ENCODE results near the gene SRRM1. TPM values are rescaled to one million over a fixed set of nuclear protein-coding genes. Genes with fewer than 3 reads are reported as not detected.

Gene SRRM1
- total and polyA plus RNA-seq, 2 of the 8 experiments (the other 6 are each of a cell fraction or from before 2014, with no cell fraction given), result 77.1 to 255 TPM

- TF ChIP-seq, protein P1, sequence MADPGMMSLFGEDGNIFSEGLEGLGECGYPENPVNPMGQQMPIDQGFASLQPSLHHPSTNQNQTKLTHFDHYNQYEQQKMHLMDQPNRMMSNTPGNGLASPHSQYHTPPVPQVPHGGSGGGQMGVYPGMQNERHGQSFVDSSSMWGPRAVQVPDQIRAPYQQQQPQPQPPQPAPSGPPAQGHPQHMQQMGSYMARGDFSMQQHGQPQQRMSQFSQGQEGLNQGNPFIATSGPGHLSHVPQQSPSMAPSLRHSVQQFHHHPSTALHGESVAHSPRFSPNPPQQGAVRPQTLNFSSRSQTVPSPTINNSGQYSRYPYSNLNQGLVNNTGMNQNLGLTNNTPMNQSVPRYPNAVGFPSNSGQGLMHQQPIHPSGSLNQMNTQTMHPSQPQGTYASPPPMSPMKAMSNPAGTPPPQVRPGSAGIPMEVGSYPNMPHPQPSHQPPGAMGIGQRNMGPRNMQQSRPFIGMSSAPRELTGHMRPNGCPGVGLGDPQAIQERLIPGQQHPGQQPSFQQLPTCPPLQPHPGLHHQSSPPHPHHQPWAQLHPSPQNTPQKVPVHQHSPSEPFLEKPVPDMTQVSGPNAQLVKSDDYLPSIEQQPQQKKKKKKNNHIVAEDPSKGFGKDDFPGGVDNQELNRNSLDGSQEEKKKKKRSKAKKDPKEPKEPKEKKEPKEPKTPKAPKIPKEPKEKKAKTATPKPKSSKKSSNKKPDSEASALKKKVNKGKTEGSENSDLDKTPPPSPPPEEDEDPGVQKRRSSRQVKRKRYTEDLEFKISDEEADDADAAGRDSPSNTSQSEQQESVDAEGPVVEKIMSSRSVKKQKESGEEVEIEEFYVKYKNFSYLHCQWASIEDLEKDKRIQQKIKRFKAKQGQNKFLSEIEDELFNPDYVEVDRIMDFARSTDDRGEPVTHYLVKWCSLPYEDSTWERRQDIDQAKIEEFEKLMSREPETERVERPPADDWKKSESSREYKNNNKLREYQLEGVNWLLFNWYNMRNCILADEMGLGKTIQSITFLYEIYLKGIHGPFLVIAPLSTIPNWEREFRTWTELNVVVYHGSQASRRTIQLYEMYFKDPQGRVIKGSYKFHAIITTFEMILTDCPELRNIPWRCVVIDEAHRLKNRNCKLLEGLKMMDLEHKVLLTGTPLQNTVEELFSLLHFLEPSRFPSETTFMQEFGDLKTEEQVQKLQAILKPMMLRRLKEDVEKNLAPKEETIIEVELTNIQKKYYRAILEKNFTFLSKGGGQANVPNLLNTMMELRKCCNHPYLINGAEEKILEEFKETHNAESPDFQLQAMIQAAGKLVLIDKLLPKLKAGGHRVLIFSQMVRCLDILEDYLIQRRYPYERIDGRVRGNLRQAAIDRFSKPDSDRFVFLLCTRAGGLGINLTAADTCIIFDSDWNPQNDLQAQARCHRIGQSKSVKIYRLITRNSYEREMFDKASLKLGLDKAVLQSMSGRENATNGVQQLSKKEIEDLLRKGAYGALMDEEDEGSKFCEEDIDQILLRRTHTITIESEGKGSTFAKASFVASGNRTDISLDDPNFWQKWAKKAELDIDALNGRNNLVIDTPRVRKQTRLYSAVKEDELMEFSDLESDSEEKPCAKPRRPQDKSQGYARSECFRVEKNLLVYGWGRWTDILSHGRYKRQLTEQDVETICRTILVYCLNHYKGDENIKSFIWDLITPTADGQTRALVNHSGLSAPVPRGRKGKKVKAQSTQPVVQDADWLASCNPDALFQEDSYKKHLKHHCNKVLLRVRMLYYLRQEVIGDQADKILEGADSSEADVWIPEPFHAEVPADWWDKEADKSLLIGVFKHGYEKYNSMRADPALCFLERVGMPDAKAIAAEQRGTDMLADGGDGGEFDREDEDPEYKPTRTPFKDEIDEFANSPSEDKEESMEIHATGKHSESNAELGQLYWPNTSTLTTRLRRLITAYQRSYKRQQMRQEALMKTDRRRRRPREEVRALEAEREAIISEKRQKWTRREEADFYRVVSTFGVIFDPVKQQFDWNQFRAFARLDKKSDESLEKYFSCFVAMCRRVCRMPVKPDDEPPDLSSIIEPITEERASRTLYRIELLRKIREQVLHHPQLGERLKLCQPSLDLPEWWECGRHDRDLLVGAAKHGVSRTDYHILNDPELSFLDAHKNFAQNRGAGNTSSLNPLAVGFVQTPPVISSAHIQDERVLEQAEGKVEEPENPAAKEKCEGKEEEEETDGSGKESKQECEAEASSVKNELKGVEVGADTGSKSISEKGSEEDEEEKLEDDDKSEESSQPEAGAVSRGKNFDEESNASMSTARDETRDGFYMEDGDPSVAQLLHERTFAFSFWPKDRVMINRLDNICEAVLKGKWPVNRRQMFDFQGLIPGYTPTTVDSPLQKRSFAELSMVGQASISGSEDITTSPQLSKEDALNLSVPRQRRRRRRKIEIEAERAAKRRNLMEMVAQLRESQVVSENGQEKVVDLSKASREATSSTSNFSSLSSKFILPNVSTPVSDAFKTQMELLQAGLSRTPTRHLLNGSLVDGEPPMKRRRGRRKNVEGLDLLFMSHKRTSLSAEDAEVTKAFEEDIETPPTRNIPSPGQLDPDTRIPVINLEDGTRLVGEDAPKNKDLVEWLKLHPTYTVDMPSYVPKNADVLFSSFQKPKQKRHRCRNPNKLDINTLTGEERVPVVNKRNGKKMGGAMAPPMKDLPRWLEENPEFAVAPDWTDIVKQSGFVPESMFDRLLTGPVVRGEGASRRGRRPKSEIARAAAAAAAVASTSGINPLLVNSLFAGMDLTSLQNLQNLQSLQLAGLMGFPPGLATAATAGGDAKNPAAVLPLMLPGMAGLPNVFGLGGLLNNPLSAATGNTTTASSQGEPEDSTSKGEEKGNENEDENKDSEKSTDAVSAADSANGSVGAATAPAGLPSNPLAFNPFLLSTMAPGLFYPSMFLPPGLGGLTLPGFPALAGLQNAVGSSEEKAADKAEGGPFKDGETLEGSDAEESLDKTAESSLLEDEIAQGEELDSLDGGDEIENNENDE (IDR thresholded peaks at IDR 0.05; ENCODE audit: insufficient replicate concordance, low read length), result no peak
- TF ChIP-seq KDM1A (IDR thresholded peaks at IDR 0.05; ENCODE audit: borderline replicate concordance, low read length) (no peak), FOSL1 (IDR thresholded peaks at IDR 0.05; ENCODE audit: insufficient read depth, low read depth, low read length) (no peak)
Observed at GRCh38 chr1:24644100-24644384, 940 bp downstream of the SRRM1 start (continued).

Data from H1 (cell line).